ENCODE data around the gene B3GNT5. TPM values are rescaled to one million over a fixed set of nuclear protein-coding genes. Genes with fewer than 3 reads are reported as not detected.

Gene B3GNT5
- total RNA-seq, 2 experiments from 2014 or later: 0.60 to 0.73 TPM

DNA sequence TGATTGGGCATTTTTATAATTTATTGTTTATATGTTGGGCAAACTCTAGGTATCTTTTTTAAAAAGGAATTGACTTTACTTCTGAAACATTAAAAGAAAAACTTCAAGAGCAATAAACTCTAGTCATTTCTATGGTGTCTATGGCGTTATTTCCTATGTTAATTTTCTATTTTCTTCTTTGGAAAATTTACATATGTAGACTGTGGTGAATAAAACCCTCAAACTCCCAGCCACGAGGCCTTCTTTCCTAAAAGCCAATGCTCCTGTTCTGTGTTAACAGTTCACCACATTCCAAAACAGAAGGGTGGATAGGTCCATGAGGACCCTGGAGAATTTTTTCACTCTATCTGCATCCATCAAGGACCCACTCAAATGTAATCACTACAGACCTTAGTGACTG lies 44.3 kb upstream of the B3GNT5 start:
- Histone ChIP-seq H3K36me3 (ENCODE audit: insufficient read depth, low read length) (no peaks in the 10 kb centered on the region), H3K4me3 (ENCODE audit: low read length) (no peak overlapping the region), H3K9me3 (ENCODE audit: control insufficient read depth in 1 of 2, insufficient read depth in 1 of 2, low read length in 2 of 2) (no peaks in the 10 kb centered on the region), H3K27me3 (ENCODE audit: control insufficient read depth in 1 of 2, insufficient read depth in 2 of 2, low read length in 2 of 2) (no peaks in the 10 kb centered on the region), H3K4me1 (ENCODE audit: insufficient read depth, low read length) (no peaks in the 10 kb centered on the region), H3K27ac (ENCODE audit: low read depth in 1 of 2, low read length in 2 of 2) (no peak overlapping the region)
- intact Hi-C loops (cut with DNase I, micrococcal nuclease): no loop called here
- no peaks in the 10 kb centered on the region for H3K36me3 Mint-ChIP-seq (ENCODE audit: low read depth)
- ChIA-PET POLR2A (no interaction called here), CTCF (interaction anchor here (0.6 to 1.7 kb wide), 2 partner anchors 10 to 165 kb away, joined by 3 to 4 read pairs; no protein-coding TSS in a partner anchor)
- H3K4me3 Mint-ChIP-seq: no peak overlapping the region
- TF ChIP-seq, protein P1, sequence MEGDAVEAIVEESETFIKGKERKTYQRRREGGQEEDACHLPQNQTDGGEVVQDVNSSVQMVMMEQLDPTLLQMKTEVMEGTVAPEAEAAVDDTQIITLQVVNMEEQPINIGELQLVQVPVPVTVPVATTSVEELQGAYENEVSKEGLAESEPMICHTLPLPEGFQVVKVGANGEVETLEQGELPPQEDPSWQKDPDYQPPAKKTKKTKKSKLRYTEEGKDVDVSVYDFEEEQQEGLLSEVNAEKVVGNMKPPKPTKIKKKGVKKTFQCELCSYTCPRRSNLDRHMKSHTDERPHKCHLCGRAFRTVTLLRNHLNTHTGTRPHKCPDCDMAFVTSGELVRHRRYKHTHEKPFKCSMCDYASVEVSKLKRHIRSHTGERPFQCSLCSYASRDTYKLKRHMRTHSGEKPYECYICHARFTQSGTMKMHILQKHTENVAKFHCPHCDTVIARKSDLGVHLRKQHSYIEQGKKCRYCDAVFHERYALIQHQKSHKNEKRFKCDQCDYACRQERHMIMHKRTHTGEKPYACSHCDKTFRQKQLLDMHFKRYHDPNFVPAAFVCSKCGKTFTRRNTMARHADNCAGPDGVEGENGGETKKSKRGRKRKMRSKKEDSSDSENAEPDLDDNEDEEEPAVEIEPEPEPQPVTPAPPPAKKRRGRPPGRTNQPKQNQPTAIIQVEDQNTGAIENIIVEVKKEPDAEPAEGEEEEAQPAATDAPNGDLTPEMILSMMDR (IDR thresholded peaks at IDR 0.05): no peak
- no peak for DNase-seq
- H3K9me3 Mint-ChIP-seq: peaks cover 2% of the 10 kb centered on the region
- H3K27ac Mint-ChIP-seq: no peak overlapping the region
- no peak for ATAC-seq (ENCODE audit: poor library complexity)
- H3K27me3 Mint-ChIP-seq: no peaks in the 10 kb centered on the region
- no peaks in the 10 kb centered on the region for H3K4me1 Mint-ChIP-seq (ENCODE audit: low read depth)

DNA sequence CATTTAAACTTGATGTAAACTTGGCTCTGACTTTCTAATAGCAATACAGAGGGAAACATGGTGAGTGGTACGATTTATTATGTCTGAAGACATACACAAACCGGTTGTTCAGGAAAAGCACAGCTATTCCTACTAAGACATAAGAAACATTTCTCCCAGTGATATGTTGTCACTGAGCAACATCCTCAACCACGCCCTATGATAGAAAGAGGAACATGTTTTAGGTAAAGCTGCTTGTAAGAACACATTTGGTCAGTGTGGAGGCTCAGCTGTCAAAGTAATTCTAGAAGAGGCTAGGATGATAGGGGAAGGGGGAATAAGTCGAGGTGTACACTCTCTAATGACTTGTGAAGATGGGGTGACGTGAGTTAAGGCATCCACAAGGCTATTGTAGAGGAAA lies 42.7 kb upstream of the B3GNT5 start:
- no peaks in the 10 kb centered on the region for H3K27me3 Mint-ChIP-seq
- Histone ChIP-seq H3K27me3 (ENCODE audit: control insufficient read depth in 1 of 2, insufficient read depth in 2 of 2, low read length in 2 of 2) (no peaks in the 10 kb centered on the region), H3K36me3 (ENCODE audit: insufficient read depth, low read length) (no peaks in the 10 kb centered on the region), H3K4me3 (ENCODE audit: low read length) (no peak overlapping the region), H3K9me3 (ENCODE audit: control insufficient read depth in 1 of 2, insufficient read depth in 1 of 2, low read length in 2 of 2) (no peaks in the 10 kb centered on the region), H3K4me1 (ENCODE audit: insufficient read depth, low read length) (no peaks in the 10 kb centered on the region), H3K27ac (ENCODE audit: low read depth in 1 of 2, low read length in 2 of 2) (no peak overlapping the region)
- ChIA-PET CTCF (no interaction called here), POLR2A (no interaction called here)
- no peaks in the 10 kb centered on the region for H3K4me1 Mint-ChIP-seq (ENCODE audit: low read depth)
- no peaks in the 10 kb centered on the region for H3K9me3 Mint-ChIP-seq
- no peak overlapping the region for H3K4me3 Mint-ChIP-seq
- TF ChIP-seq, protein P1 (IDR thresholded peaks at IDR 0.05): no peak
- ATAC-seq (ENCODE audit: poor library complexity): no peak
- H3K27ac Mint-ChIP-seq: no peak overlapping the region
- intact Hi-C loops (cut with DNase I, micrococcal nuclease): no loop called here
- no peaks in the 10 kb centered on the region for H3K36me3 Mint-ChIP-seq (ENCODE audit: low read depth)
- peak in 2 of 14 experiments; percentile 26 to 28 for DNase-seq

DNA sequence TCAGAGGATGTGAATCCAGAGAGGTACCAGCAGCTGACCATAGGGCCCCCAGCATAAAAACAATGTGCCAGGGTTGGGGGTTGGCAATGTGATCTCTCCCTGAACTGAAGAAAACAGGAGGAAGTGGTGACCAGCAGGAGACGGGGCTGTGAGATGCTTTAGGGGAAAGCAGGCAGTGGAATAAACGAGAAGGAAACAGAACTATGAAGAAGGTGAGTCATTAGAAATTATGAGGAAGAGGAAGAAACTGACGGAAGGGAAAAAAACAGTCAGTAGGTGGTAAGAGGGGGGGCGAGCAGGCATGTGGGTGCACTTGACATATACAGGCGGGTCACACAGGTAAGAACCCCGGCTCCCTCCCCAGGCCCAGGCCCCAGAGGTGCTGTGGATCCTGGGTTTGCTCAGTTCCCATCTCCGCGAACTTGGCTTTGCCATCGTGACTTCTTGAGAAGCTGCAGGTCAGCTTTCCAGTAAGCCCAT lies 42.2 kb upstream of the B3GNT5 start:
- peaks cover 6% of the 10 kb centered on the region for H3K27me3 Mint-ChIP-seq
- no peak overlapping the region for H3K4me3 Mint-ChIP-seq
- Histone ChIP-seq H3K4me3 (ENCODE audit: low read length) (no peak overlapping the region), H3K36me3 (ENCODE audit: insufficient read depth, low read length) (no peaks in the 10 kb centered on the region), H3K27ac (ENCODE audit: low read depth in 1 of 2, low read length in 2 of 2) (no peak overlapping the region), H3K27me3 (ENCODE audit: control insufficient read depth in 1 of 2, insufficient read depth in 2 of 2, low read length in 2 of 2) (no peaks in the 10 kb centered on the region), H3K4me1 (ENCODE audit: insufficient read depth, low read length) (no peaks in the 10 kb centered on the region), H3K9me3 (ENCODE audit: control insufficient read depth in 1 of 2, insufficient read depth in 1 of 2, low read length in 2 of 2) (no peaks in the 10 kb centered on the region)
- POLR2A ChIA-PET: no interaction called here
- H3K27ac Mint-ChIP-seq: no peak overlapping the region
- CTCF ChIA-PET: no interaction called here
- DNase-seq: peak in 2 of 14 experiments; percentile 43 to 54
- intact Hi-C loops (cut with DNase I, micrococcal nuclease): no loop called here
- no peaks in the 10 kb centered on the region for H3K4me1 Mint-ChIP-seq (ENCODE audit: low read depth)
- TF ChIP-seq, protein P1 (IDR thresholded peaks at IDR 0.05): no peak
- H3K36me3 Mint-ChIP-seq (ENCODE audit: low read depth): no peaks in the 10 kb centered on the region
- no peaks in the 10 kb centered on the region for H3K9me3 Mint-ChIP-seq
- ATAC-seq (ENCODE audit: poor library complexity): no peak
